Activated T-helper 17 cell treated with anti-CD3 and anti-CD28 coated beads, Interleukin-2, amount 50 U/mL, for 72 hours (primary cell): ENCODE measurements around the gene TRAPPC3. TPM values are rescaled to one million over a fixed set of nuclear protein-coding genes. Genes with fewer than 3 reads are reported as not detected.

Experiments used
- ATAC-seq: fragments of 150-1000 bp; cut with Tn5 transposase; replicated peaks from 2 replicates; pipeline ENCODE4 v1.10.0; 2021; ENCODE audit warnings: mild to moderate bottlenecking, moderate library complexity
- H3K27ac Mint-ChIP-seq: one replicate; pipeline ENCODE4 v1.8.0; 2022; ENCODE audit warnings: mixed read lengths
- H3K27me3 Mint-ChIP-seq: one replicate; pipeline ENCODE4 v1.8.0; 2022; ENCODE audit warnings: mixed read lengths
- H3K36me3 Mint-ChIP-seq: one replicate; pipeline ENCODE4 v1.8.0; 2022; ENCODE audit warnings: low read depth, mild to moderate bottlenecking, mixed read lengths
- H3K4me1 Mint-ChIP-seq: one replicate; pipeline ENCODE4 v1.8.0; 2022; ENCODE audit warnings: mixed read lengths
- H3K4me3 Mint-ChIP-seq: one replicate; pipeline ENCODE4 v1.8.0; 2022; ENCODE audit warnings: mild to moderate bottlenecking, mixed read lengths
- H3K9me3 Mint-ChIP-seq: one replicate; pipeline ENCODE4 v1.8.0; 2022; ENCODE audit warnings: mixed read lengths
- total RNA-seq, 2 donors: library from RNA; stranded (reverse); gene quantifications; one replicate each; pipeline ENCODE4 v1.2.3, GENCODE V29; 2022

Gene TRAPPC3
- total RNA-seq, 2 donors from 2014 or later: 47.8 to 72.6 TPM

- ATAC-seq: peak; percentile 63
- H3K27ac Mint-ChIP-seq: peak overlapping the region; percentile 60
- H3K27me3 Mint-ChIP-seq: no peaks in the 10 kb centered on the region
- H3K9me3 Mint-ChIP-seq: no peaks in the 10 kb centered on the region
- peaks cover 5% of the 10 kb centered on the region for H3K4me1 Mint-ChIP-seq
- H3K36me3 Mint-ChIP-seq: peaks cover 83% of the 10 kb centered on the region
- no peak overlapping the region for H3K4me3 Mint-ChIP-seq
Observed at GRCh38 chr1:36172983-36173382, 23.7 kb upstream of the TRAPPC3 start.

GRCh38 chr1:36172017-36172747 lies 22.9 kb upstream of the TRAPPC3 start:
- Mint-ChIP-seq H3K4me1 (peaks cover 6% of the 10 kb centered on the region), H3K36me3 (peaks cover 79% of the 10 kb centered on the region), H3K27me3 (no peaks in the 10 kb centered on the region), H3K9me3 (no peaks in the 10 kb centered on the region), H3K4me3 (no peak overlapping the region), H3K27ac (peak overlapping the region; percentile 60)
- ATAC-seq: no peak

GRCh38 chr1:36170643-36171412 lies 21.5 kb upstream of the TRAPPC3 start:
- H3K27me3 Mint-ChIP-seq: no peaks in the 10 kb centered on the region
- H3K9me3 Mint-ChIP-seq: no peaks in the 10 kb centered on the region
- no peak overlapping the region for H3K4me3 Mint-ChIP-seq
- no peak for ATAC-seq
- peak overlapping the region; percentile 77 for H3K27ac Mint-ChIP-seq
- H3K4me1 Mint-ChIP-seq: peaks cover 14% of the 10 kb centered on the region
- H3K36me3 Mint-ChIP-seq: peaks cover 85% of the 10 kb centered on the region

- Mint-ChIP-seq H3K27ac (peak overlapping the region; percentile 91), H3K36me3 (peaks cover 78% of the 10 kb centered on the region), H3K9me3 (no peaks in the 10 kb centered on the region), H3K4me1 (peaks cover 23% of the 10 kb centered on the region), H3K4me3 (no peak overlapping the region), H3K27me3 (no peaks in the 10 kb centered on the region)
- ATAC-seq: no peak
Observed at GRCh38 chr1:36168514-36168913, 19.2 kb upstream of the TRAPPC3 start.

- Mint-ChIP-seq H3K27me3 (no peaks in the 10 kb centered on the region), H3K9me3 (no peaks in the 10 kb centered on the region), H3K27ac (peak overlapping the region; percentile 84), H3K4me1 (peaks cover 26% of the 10 kb centered on the region), H3K36me3 (peaks cover 76% of the 10 kb centered on the region), H3K4me3 (no peak overlapping the region)
- ATAC-seq: no peak
Observed at GRCh38 chr1:36166938-36167905, 17.9 kb upstream of the TRAPPC3 start.

- peaks cover 76% of the 10 kb centered on the region for H3K36me3 Mint-ChIP-seq
- no peak for ATAC-seq
- no peaks in the 10 kb centered on the region for H3K9me3 Mint-ChIP-seq
- H3K4me1 Mint-ChIP-seq: peaks cover 33% of the 10 kb centered on the region
- no peaks in the 10 kb centered on the region for H3K27me3 Mint-ChIP-seq
- no peak overlapping the region for H3K4me3 Mint-ChIP-seq
- peak overlapping the region; percentile 84 for H3K27ac Mint-ChIP-seq
Observed at GRCh38 chr1:36166136-36166535, 16.9 kb upstream of the TRAPPC3 start.

GRCh38 chr1:36165145-36165544 lies 15.9 kb upstream of the TRAPPC3 start:
- Mint-ChIP-seq H3K4me3 (no peak overlapping the region), H3K27ac (peak overlapping the region; percentile 68), H3K4me1 (peaks cover 33% of the 10 kb centered on the region), H3K27me3 (no peaks in the 10 kb centered on the region), H3K36me3 (peaks cover 69% of the 10 kb centered on the region), H3K9me3 (no peaks in the 10 kb centered on the region)
- no peak for ATAC-seq

- Mint-ChIP-seq H3K4me1 (peaks cover 38% of the 10 kb centered on the region), H3K27me3 (no peaks in the 10 kb centered on the region), H3K9me3 (no peaks in the 10 kb centered on the region), H3K27ac (peak overlapping the region; percentile 68), H3K4me3 (no peak overlapping the region), H3K36me3 (peaks cover 68% of the 10 kb centered on the region)
- ATAC-seq: no peak
Observed at GRCh38 chr1:36164361-36164760, 15.1 kb upstream of the TRAPPC3 start.

GRCh38 chr1:36163426-36163825 lies 14.1 kb upstream of the TRAPPC3 start:
- Mint-ChIP-seq H3K4me1 (peaks cover 40% of the 10 kb centered on the region), H3K9me3 (no peaks in the 10 kb centered on the region), H3K27ac (peak overlapping the region; percentile 98), H3K27me3 (no peaks in the 10 kb centered on the region), H3K4me3 (peak overlapping the region; percentile 95), H3K36me3 (peaks cover 67% of the 10 kb centered on the region)
- ATAC-seq: no peak

- Mint-ChIP-seq H3K27me3 (no peaks in the 10 kb centered on the region), H3K4me3 (peak overlapping the region; percentile 95), H3K9me3 (no peaks in the 10 kb centered on the region), H3K36me3 (peaks cover 70% of the 10 kb centered on the region), H3K27ac (peak overlapping the region; percentile 98), H3K4me1 (peaks cover 44% of the 10 kb centered on the region)
- ATAC-seq: no peak
Observed at GRCh38 chr1:36162680-36163239, 13.5 kb upstream of the TRAPPC3 start.

GRCh38 chr1:36161641-36162531 lies 12.6 kb upstream of the TRAPPC3 start:
- H3K27me3 Mint-ChIP-seq: no peaks in the 10 kb centered on the region
- H3K4me3 Mint-ChIP-seq: peak overlapping the region; percentile 95
- no peaks in the 10 kb centered on the region for H3K9me3 Mint-ChIP-seq
- peaks cover 73% of the 10 kb centered on the region for H3K36me3 Mint-ChIP-seq
- H3K4me1 Mint-ChIP-seq: peaks cover 46% of the 10 kb centered on the region
- peak overlapping the region; percentile 98 for H3K27ac Mint-ChIP-seq
- peak; percentile 62 for ATAC-seq

- peaks cover 65% of the 10 kb centered on the region for H3K36me3 Mint-ChIP-seq
Observed at GRCh38 chr1:36160949-36161485, 11.7 kb upstream of the TRAPPC3 start.

GRCh38 chr1:36160388-36160948 lies 11.2 kb upstream of the TRAPPC3 start:
- H3K36me3 Mint-ChIP-seq: peaks cover 60% of the 10 kb centered on the region
- peak overlapping the region; percentile 95 for H3K4me3 Mint-ChIP-seq
- H3K4me1 Mint-ChIP-seq: peaks cover 41% of the 10 kb centered on the region
- H3K27ac Mint-ChIP-seq: peak overlapping the region; percentile 98
- H3K27me3 Mint-ChIP-seq: no peaks in the 10 kb centered on the region
- no peaks in the 10 kb centered on the region for H3K9me3 Mint-ChIP-seq
- no peak for ATAC-seq

More at GRCh38 chr1:36160949-36161485, 11.7 kb upstream of the TRAPPC3 start:
- peak; percentile 70 for ATAC-seq
- Mint-ChIP-seq H3K27me3 (no peaks in the 10 kb centered on the region), H3K4me1 (peaks cover 41% of the 10 kb centered on the region), H3K27ac (peak overlapping the region; percentile 98), H3K9me3 (no peaks in the 10 kb centered on the region), H3K4me3 (peak overlapping the region; percentile 95)
